H1 (cell line): ENCODE results near the gene ONECUT2. TPM values are rescaled to one million over a fixed set of nuclear protein-coding genes. Genes with fewer than 3 reads are reported as not detected.

Experiments used
- CBX8 ChIP-seq: fragments of 300-800, 300-1000 bp; sonication (generic); IDR thresholded peaks from 2 replicates; pipeline ENCODE4 v1.7.1; 2016; ENCODE audit warnings: low read depth, low read length, borderline replicate concordance
- CREB1 ChIP-seq: IDR thresholded peaks from 2 replicates; pipeline ENCODE4 v1.6.1; 2012; ENCODE audit warnings: inconsistent platforms
- EZH2 ChIP-seq: fragments of 200-600 bp; sonication (generic); IDR thresholded peaks from 2 replicates; pipeline ENCODE4 v1.7.1; 2012; ENCODE audit warnings: low read depth, mild to moderate bottlenecking, moderate library complexity, low read length, inconsistent platforms; ENCODE audit not compliant: severe bottlenecking
- POLR2A ChIP-seq, 2 experiments: IDR thresholded peaks; 1 replicate in 1 of 2; 2 replicates in 1 of 2; pipeline ENCODE4 v1.6.1; 2011; ENCODE audit warnings: low read depth in 2 of 2, low read length in 2 of 2, mild to moderate bottlenecking in 2 of 2; ENCODE audit errors: control extremely low read depth in 1 of 2
- SP1 ChIP-seq: IDR thresholded peaks from 2 replicates; pipeline ENCODE4 v1.6.1; 2011; ENCODE audit warnings: low read depth, low read length
- SUZ12 ChIP-seq: fragments of 200-600 bp; sonication (generic); IDR thresholded peaks from 2 replicates; pipeline ENCODE4 v1.6.1; 2012; ENCODE audit warnings: mild to moderate bottlenecking, inconsistent platforms, low read length, moderate library complexity, mixed read lengths
- TCF12 ChIP-seq: IDR thresholded peaks from 2 replicates; pipeline ENCODE4 v1.6.1; 2011; ENCODE audit warnings: low read depth, mild to moderate bottlenecking, low read length
- TEAD4 ChIP-seq: IDR thresholded peaks from 2 replicates; pipeline ENCODE4 v1.6.1; 2012; ENCODE audit warnings: low read depth, low read length, inconsistent platforms, mixed read lengths
- polyA plus RNA-seq, 7 experiments: library from polyadenylated mRNA; depleted of rRNA in 3 of 7; stranded (reverse) in 5 of 7; unstranded in 2 of 7; fragments of >200 nt in 5 of 7; fragments of 200-250 nt in 2 of 7; gene quantifications; 1 replicate in 5 of 7; 2 replicates in 1 of 7; 4 replicates in 1 of 7; pipeline versions ENCODE4 v1.2.1 to v1.2.3, GENCODE V29; 2011 to 2013; ENCODE audit warnings: missing spikeins in 2 of 7, mixed read lengths in 2 of 7
- total RNA-seq: library from RNA; stranded (reverse); fragmentation: NEBNext Ultra II Directional; extraction: Animal tissue kit (Norgen Biotek cat#: 25700); gene quantifications from 2 replicates; pipeline ENCODE4 v1.2.1, GENCODE V29; 2021
- TF ChIP-seq, protein P1 (sequence below): fragments of 300-600 bp; sonication (generic); IDR thresholded peaks from 2 replicates; pipeline ENCODE4 v1.7.1; 2012; ENCODE audit warnings: low read length, moderate library complexity, mild to moderate bottlenecking, inconsistent platforms; ENCODE audit not compliant: insufficient replicate concordance
- TF ChIP-seq, protein P2 (sequence below): IDR thresholded peaks from 2 replicates; pipeline ENCODE4 v1.6.1; 2012; ENCODE audit warnings: inconsistent platforms

Gene ONECUT2
- total and polyA plus RNA-seq, 2 of the 8 experiments (the other 6 are each of a cell fraction or from before 2014, with no cell fraction given) = 0.38 to 1.9 TPM

DNA sequence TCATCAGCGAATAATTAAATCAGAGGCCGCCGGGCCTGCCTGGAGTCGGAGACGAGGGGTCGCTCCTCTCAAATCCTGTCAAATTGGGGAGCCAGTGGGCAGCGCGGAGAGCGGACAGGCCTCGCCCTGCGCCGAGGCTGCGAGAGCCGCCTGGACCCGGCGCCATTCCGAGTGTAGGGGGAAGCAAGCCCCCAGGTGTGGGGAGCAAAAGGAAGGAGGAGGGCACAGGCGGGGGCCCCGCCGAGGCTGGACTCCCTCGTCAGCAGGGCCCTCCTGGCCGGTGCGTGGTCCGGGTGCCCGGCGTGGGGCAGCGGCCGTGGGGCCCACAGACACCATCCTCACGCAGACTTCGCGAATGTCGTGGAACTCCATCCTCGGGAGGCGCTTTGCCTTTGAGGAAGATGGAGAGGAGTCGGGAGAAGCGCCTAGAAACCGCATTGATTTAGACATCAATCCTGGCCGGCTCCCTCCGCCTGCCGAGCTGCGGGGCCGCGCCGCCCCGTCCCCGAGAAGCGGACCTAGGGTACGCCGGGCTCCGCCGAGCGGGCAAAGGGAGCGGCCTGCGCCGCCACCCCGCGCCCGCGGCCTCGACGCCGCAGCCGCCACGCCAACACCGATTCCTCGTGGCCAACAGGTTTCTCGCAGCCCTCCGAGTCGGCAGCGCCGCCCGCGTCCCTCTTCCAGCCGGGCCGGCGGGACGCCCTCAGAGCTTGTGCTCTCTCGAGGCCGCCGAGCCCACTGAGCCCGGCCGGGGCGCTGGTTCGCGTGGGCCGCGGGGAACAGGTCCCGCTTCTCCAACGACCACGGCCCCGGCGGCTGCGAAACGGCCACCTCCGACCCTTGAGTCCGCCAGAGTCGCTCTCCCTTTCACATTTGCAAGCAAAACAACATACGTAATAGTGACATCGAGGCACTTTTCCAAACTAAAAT is 6.7 kb upstream of the ONECUT2 start (continued):
- TF ChIP-seq, protein P1, sequence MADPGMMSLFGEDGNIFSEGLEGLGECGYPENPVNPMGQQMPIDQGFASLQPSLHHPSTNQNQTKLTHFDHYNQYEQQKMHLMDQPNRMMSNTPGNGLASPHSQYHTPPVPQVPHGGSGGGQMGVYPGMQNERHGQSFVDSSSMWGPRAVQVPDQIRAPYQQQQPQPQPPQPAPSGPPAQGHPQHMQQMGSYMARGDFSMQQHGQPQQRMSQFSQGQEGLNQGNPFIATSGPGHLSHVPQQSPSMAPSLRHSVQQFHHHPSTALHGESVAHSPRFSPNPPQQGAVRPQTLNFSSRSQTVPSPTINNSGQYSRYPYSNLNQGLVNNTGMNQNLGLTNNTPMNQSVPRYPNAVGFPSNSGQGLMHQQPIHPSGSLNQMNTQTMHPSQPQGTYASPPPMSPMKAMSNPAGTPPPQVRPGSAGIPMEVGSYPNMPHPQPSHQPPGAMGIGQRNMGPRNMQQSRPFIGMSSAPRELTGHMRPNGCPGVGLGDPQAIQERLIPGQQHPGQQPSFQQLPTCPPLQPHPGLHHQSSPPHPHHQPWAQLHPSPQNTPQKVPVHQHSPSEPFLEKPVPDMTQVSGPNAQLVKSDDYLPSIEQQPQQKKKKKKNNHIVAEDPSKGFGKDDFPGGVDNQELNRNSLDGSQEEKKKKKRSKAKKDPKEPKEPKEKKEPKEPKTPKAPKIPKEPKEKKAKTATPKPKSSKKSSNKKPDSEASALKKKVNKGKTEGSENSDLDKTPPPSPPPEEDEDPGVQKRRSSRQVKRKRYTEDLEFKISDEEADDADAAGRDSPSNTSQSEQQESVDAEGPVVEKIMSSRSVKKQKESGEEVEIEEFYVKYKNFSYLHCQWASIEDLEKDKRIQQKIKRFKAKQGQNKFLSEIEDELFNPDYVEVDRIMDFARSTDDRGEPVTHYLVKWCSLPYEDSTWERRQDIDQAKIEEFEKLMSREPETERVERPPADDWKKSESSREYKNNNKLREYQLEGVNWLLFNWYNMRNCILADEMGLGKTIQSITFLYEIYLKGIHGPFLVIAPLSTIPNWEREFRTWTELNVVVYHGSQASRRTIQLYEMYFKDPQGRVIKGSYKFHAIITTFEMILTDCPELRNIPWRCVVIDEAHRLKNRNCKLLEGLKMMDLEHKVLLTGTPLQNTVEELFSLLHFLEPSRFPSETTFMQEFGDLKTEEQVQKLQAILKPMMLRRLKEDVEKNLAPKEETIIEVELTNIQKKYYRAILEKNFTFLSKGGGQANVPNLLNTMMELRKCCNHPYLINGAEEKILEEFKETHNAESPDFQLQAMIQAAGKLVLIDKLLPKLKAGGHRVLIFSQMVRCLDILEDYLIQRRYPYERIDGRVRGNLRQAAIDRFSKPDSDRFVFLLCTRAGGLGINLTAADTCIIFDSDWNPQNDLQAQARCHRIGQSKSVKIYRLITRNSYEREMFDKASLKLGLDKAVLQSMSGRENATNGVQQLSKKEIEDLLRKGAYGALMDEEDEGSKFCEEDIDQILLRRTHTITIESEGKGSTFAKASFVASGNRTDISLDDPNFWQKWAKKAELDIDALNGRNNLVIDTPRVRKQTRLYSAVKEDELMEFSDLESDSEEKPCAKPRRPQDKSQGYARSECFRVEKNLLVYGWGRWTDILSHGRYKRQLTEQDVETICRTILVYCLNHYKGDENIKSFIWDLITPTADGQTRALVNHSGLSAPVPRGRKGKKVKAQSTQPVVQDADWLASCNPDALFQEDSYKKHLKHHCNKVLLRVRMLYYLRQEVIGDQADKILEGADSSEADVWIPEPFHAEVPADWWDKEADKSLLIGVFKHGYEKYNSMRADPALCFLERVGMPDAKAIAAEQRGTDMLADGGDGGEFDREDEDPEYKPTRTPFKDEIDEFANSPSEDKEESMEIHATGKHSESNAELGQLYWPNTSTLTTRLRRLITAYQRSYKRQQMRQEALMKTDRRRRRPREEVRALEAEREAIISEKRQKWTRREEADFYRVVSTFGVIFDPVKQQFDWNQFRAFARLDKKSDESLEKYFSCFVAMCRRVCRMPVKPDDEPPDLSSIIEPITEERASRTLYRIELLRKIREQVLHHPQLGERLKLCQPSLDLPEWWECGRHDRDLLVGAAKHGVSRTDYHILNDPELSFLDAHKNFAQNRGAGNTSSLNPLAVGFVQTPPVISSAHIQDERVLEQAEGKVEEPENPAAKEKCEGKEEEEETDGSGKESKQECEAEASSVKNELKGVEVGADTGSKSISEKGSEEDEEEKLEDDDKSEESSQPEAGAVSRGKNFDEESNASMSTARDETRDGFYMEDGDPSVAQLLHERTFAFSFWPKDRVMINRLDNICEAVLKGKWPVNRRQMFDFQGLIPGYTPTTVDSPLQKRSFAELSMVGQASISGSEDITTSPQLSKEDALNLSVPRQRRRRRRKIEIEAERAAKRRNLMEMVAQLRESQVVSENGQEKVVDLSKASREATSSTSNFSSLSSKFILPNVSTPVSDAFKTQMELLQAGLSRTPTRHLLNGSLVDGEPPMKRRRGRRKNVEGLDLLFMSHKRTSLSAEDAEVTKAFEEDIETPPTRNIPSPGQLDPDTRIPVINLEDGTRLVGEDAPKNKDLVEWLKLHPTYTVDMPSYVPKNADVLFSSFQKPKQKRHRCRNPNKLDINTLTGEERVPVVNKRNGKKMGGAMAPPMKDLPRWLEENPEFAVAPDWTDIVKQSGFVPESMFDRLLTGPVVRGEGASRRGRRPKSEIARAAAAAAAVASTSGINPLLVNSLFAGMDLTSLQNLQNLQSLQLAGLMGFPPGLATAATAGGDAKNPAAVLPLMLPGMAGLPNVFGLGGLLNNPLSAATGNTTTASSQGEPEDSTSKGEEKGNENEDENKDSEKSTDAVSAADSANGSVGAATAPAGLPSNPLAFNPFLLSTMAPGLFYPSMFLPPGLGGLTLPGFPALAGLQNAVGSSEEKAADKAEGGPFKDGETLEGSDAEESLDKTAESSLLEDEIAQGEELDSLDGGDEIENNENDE = no peak
- TF ChIP-seq, protein P2, sequence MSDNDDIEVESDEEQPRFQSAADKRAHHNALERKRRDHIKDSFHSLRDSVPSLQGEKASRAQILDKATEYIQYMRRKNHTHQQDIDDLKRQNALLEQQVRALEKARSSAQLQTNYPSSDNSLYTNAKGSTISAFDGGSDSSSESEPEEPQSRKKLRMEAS = no peak
- TF ChIP-seq EZH2 = peak; percentile 96
- no peak for TF ChIP-seq SP1
- peak; percentile 99 for TF ChIP-seq SUZ12
- TF ChIP-seq TEAD4 = no peak
- no peak for TF ChIP-seq CREB1
- no peak for TF ChIP-seq POLR2A (IDR thresholded peaks at IDR 0.05; ENCODE audit: control extremely low read depth in 1 of 2, low read depth in 2 of 2, low read length in 2 of 2)
- no peak for TF ChIP-seq TCF12
- no peak for TF ChIP-seq CBX8
